PC-9 (cell line): ENCODE data around the gene IQGAP1. TPM values are rescaled to one million over a fixed set of nuclear protein-coding genes. Genes with fewer than 3 reads are reported as not detected.
A peak's percentile ranks its signal among the peaks of the same experiment; 100 is the strongest.

Experiments
- BruUV-seq: library from RNA; stranded (reverse); fragments of 400-500 nt; replicated peaks from 2 replicates; lab custom pipeline; 2021; lab: Mats Ljungman, UMichigan
- CTCF ChIA-PET: fragments of 300-600 bp; sonication (Branson Sonifier 250); formaldehyde crosslinking; loops from one replicate; lab custom pipeline; 2022; ENCODE audit warnings: antibody characterized with exemption; lab: Charles Lee
- POLR2A ChIA-PET: fragments of 300-600 bp; sonication (Branson Sonifier 250); formaldehyde crosslinking; loops from one replicate; lab custom pipeline; 2022; ENCODE audit warnings: antibody characterized with exemption; ENCODE audit not compliant: unreplicated experiment; lab: Charles Lee
- DNase-seq, 2 experiments: peaks; one replicate each; pipeline versions ENCODE4 v3.0.0 to v3.0.0-alpha.2; 2015 to 2022; ENCODE audit warnings: mixed read lengths in 1 of 2
- H2AFZ ChIP-seq: fragments of 200-600 bp; sonication (generic); 2 replicates; pipeline ENCODE4 v1.8.1; 2017; ENCODE audit warnings: antibody characterized with exemption
- H3F3A ChIP-seq: fragments of 200-600 bp; sonication (generic); 2 replicates; pipeline ENCODE4 v1.8.1; 2017; ENCODE audit warnings: antibody characterized with exemption, mild to moderate bottlenecking, low read depth; ENCODE audit not compliant: insufficient read depth
- H3K27ac ChIP-seq: fragments of 200-600 bp; sonication (generic); 2 replicates; pipeline ENCODE4 v1.6.1; 2016; ENCODE audit warnings: mixed run types
- H3K27me3 ChIP-seq: fragments of 200-600 bp; sonication (generic); 2 replicates; pipeline ENCODE4 v1.6.1; 2016; ENCODE audit warnings: low read depth, mixed run types; ENCODE audit not compliant: insufficient read depth
- H3K36me3 ChIP-seq: fragments of 200-600 bp; sonication (generic); 2 replicates; pipeline ENCODE4 v1.6.1; 2016; ENCODE audit warnings: low read depth, mixed run types
- H3K4me1 ChIP-seq: fragments of 200-600 bp; sonication (generic); replicated peaks from 2 replicates; pipeline ENCODE4 v1.6.1; 2016; ENCODE audit warnings: mixed run types; ENCODE audit not compliant: insufficient read depth
- H3K4me2 ChIP-seq: fragments of 200-600 bp; sonication (generic); 2 replicates; pipeline ENCODE4 v1.6.1; 2017; ENCODE audit warnings: mixed run types
- H3K4me3 ChIP-seq: fragments of 200-600 bp; sonication (generic); 2 replicates; pipeline ENCODE4 v1.6.1; 2016; ENCODE audit warnings: mixed run types
- H3K79me2 ChIP-seq: fragments of 200-600 bp; sonication (generic); 2 replicates; pipeline ENCODE4 v1.6.1; 2017; ENCODE audit warnings: low read depth, mixed run types
- H3K9me2 ChIP-seq: fragments of 200-600 bp; sonication (generic); 2 replicates; pipeline ENCODE4 v1.8.1; 2017; ENCODE audit warnings: mild to moderate bottlenecking; ENCODE audit not compliant: insufficient read depth
- H3K9me3 ChIP-seq: fragments of 200-600 bp; sonication (generic); 2 replicates; pipeline ENCODE4 v1.8.1; 2016; ENCODE audit warnings: low read depth; ENCODE audit not compliant: insufficient read depth
- H4K20me1 ChIP-seq: fragments of 200-600 bp; sonication (generic); 2 replicates; pipeline ENCODE4 v1.8.1; 2017; ENCODE audit not compliant: insufficient read depth
- EZH2 ChIP-seq: fragments of 200-600 bp; sonication (generic); IDR thresholded peaks from 2 replicates; pipeline ENCODE4 v1.8.0; 2017; ENCODE audit warnings: antibody characterized with exemption, low read depth
- intact Hi-C: fragments of 100-400 bp; cut with micrococcal nuclease; formaldehyde crosslinking; loops from one replicate; pipeline ENCODE4 v1.10.0; 2022; ENCODE audit not compliant: unreplicated experiment
- total RNA-seq: library from RNA; stranded (reverse); gene quantifications from 2 replicates; pipeline ENCODE4 v1.2.3, GENCODE V29; 2021
- TF ChIP-seq, protein P1 (sequence below): fragments of 200-600 bp; sonication (generic); conservative IDR thresholded peaks from 2 replicates; pipeline ENCODE4 v1.6.1; 2017; ENCODE audit warnings: mixed run types, antibody characterized with exemption, mild to moderate bottlenecking, moderate library complexity

Gene IQGAP1
- total RNA-seq, 1 experiment from 2014 or later, result 164 TPM

DNA sequence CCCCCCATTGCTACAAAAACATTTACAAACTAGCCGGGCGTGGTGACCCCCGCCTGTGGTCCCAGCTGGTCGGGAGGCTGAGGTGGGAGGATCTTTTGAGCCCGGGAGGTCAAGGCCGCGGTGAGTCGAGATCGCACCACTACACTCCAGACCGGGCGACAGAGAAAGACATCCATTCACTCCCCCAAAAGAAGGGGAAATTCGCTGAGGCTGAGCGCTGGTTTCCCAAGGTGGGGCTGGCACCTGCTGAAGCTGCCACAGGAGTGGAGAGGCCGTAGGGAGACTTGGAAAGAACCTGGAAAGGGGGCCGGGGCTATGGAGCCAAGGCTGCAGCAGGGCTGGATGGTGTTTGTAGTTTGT, 140.9 kb downstream of the IQGAP1 start:
- Histone ChIP-seq H3F3A (peaks cover 10% of the 10 kb centered on the region; the same call in 1 of the 2 replicates), H3K9me3 (no peaks in the 10 kb centered on the region), H3K4me3 (peak overlapping the region; percentile 61; the same call in 1 of the 2 replicates), H3K4me1 (peaks cover 24% of the 10 kb centered on the region), H3K4me2 (peak overlapping the region; percentile 81), H3K9me2 (no peaks in the 10 kb centered on the region), H3K36me3 (no peaks in the 10 kb centered on the region), H3K27ac (no peak overlapping the region), H4K20me1 (0 out of 2 replicates have a peak, but pooled peaks cover 4% of the 10 kb centered on the region), H2AFZ (peak overlapping the region; percentile 86), H3K79me2 (peaks cover 33% of the 10 kb centered on the region), H3K27me3 (no peaks in the 10 kb centered on the region)
- BruUV-seq, result no TSS peak
- intact Hi-C loops, result no loop called here
- no peak for DNase-seq
- POLR2A ChIA-PET, result interaction anchor here (0.6 kb wide), 1 partner anchor 611 kb away, joined by 12 read pairs; no protein-coding TSS in a partner anchor
- CTCF ChIA-PET, result interaction anchor here (0.6 kb wide), 1 partner anchor 1577 kb away, joined by 17 read pairs; no protein-coding TSS in a partner anchor
- no peak for TF ChIP-seq EZH2
- TF ChIP-seq, protein P1, sequence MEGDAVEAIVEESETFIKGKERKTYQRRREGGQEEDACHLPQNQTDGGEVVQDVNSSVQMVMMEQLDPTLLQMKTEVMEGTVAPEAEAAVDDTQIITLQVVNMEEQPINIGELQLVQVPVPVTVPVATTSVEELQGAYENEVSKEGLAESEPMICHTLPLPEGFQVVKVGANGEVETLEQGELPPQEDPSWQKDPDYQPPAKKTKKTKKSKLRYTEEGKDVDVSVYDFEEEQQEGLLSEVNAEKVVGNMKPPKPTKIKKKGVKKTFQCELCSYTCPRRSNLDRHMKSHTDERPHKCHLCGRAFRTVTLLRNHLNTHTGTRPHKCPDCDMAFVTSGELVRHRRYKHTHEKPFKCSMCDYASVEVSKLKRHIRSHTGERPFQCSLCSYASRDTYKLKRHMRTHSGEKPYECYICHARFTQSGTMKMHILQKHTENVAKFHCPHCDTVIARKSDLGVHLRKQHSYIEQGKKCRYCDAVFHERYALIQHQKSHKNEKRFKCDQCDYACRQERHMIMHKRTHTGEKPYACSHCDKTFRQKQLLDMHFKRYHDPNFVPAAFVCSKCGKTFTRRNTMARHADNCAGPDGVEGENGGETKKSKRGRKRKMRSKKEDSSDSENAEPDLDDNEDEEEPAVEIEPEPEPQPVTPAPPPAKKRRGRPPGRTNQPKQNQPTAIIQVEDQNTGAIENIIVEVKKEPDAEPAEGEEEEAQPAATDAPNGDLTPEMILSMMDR, result no peak

DNA sequence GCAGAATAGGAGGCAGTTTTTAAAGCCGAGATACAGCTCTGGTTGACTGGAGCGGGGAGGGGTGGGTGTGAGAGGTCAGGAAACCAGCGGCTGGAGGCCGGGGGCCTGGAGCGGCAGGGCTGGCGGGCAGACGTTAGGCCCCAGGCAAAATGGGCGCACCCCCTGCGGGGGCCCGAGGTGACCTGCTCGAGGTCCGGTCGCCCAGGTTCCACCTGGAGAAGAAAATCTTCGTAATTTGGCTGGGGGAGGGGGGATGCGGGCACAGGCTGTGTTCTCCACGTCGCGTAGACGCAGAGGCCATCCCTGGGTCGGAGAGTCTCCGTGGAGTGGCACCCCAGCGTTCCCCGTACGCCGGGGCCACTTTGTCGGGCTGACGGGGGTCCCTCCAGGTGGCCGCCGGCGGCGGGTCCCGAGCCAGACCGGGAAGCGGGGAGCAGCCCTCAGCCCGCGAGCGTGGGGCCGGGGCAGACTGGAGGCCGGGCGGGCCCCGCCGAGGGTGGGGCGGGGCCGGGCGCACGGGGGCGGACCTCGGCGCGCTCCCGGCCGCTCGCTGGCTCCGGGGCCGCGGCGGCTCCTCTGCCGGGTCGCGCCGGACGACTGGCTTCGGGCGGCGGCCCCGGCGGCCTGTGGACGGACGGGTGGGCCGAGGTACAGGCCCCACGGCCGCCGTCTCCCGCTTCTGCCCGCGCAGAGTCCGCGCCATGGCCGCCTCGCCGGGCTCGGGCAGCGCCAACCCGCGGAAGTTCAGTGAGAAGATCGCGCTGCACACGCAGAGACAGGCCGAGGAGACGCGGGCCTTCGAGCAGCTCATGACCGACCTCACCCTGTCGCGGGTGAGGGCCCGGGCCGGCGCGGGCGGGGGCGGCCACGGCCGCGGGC, 141.6 kb downstream of the IQGAP1 start, which contains the start of gene CRTC3:
Gene CRTC3, plus strand, starts transcription at position 553 of the 879 bp plus-strand sequence. Its CDS starts 149 bp downstream, at position 702.
- Histone ChIP-seq H3K4me2 (peak within 1 kb of the TSS; percentile 81), H4K20me1 (0 out of 2 replicates have a peak, but pooled peaks cover 4% of the 10 kb centered on the region), H3K36me3 (no peaks in the 10 kb centered on the region), H3K9me3 (no peaks in the 10 kb centered on the region), H3K4me3 (peak within 1 kb of the TSS; percentile 61), H3F3A (peaks cover 8% of the 10 kb centered on the region; the same call in 1 of the 2 replicates), H3K9me2 (no peaks in the 10 kb centered on the region), H3K4me1 (peaks cover 18% of the 10 kb centered on the region), H2AFZ (peak within 1 kb of the TSS; percentile 86), H3K79me2 (peaks cover 39% of the 10 kb centered on the region), H3K27ac (no peak within 1 kb of the TSS), H3K27me3 (no peaks in the 10 kb centered on the region)
- no peak for TF ChIP-seq EZH2
- TF ChIP-seq, protein P1, result no peak
- intact Hi-C loops, result no loop called here
- ChIA-PET POLR2A (interaction anchor here (0.6 kb wide), 1 partner anchor 612 kb away, joined by 12 read pairs; no protein-coding TSS in a partner anchor), CTCF (interaction anchor here (0.6 to 0.8 kb wide), 3 partner anchors 94 to 1576 kb away, joined by 5 to 17 read pairs (median 5); no protein-coding TSS in a partner anchor)
- BruUV-seq, result TSS peak; percentile 85
- peak in 1 of 2 experiments; percentile 51 for DNase-seq

DNA sequence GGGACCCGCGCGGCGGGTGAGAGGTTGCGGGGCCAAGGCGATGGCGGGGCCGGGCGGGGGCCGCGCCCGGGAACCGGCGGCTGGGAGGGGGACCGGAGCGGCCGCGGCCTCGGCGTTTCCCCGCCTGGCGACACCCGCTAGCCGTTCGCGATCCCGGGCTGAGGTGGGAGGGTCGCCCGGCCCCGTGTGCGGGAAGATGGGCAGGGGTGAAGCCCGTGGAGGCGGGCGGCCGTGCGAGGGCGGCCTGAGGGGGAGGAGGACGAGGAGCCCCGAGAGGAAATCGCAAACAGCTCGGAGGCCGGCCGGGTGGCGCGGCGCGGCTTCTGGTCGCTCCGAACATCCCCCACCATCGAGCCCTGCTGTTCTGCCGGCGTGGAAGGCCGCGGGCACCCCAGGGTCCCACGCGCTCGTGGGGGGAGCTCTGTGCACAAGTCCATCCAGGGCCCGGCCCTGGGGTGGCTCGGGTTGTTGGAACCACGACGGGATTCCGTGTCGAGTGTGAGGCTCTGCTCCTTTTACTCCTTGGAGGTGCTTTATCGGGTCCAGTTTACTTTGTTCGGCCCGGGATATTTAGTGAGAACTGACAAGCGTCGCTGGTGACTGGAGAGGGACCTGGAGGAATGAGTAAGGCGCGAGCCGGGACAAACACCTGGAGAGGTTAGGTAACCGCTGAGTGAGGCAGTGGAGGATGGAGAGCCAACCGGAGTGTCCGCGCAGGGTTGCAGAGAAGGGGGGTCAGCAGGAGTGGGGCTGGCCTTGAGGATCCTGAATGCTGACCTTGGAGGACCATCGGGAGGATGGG, 142.4 kb downstream of the IQGAP1 start:
- Histone ChIP-seq H3F3A (peaks cover 8% of the 10 kb centered on the region; the same call in 1 of the 2 replicates), H4K20me1 (0 out of 2 replicates have a peak, but pooled peaks cover 4% of the 10 kb centered on the region), H2AFZ (peak overlapping the region; percentile 82), H3K36me3 (no peaks in the 10 kb centered on the region), H3K4me1 (peaks cover 16% of the 10 kb centered on the region), H3K27ac (no peak overlapping the region), H3K27me3 (no peaks in the 10 kb centered on the region), H3K79me2 (peaks cover 46% of the 10 kb centered on the region), H3K4me3 (peak overlapping the region; percentile 61), H3K9me2 (no peaks in the 10 kb centered on the region), H3K4me2 (peak overlapping the region; percentile 81), H3K9me3 (no peaks in the 10 kb centered on the region)
- no TSS peak for BruUV-seq
- peak; percentile 24 to 55 for DNase-seq
- TF ChIP-seq, protein P1, result no peak
- TF ChIP-seq EZH2, result no peak
- ChIA-PET CTCF (interaction anchor here (0.6 to 0.8 kb wide), 2 partner anchors 93 to 177 kb away, joined by 5 read pairs; no protein-coding TSS in a partner anchor), POLR2A (interaction anchor here (0.6 to 0.8 kb wide), 3 partner anchors 18 to 297 kb away, joined by 3 to 20 read pairs (median 8); partner anchors contain the start of genes CIB1 and GDPGP1)
- intact Hi-C loops, result no loop called here
